Ishikawa (cell line): ENCODE results near the gene AP3D1.

Source experiments
- CEBPB ChIP-seq: IDR thresholded peaks from 2 replicates; pipeline ENCODE4 v1.6.1; 2012
- CREB1 ChIP-seq: IDR thresholded peaks from 2 replicates; pipeline ENCODE4 v1.6.1; 2012; ENCODE audit warnings: low read depth
- EGR1 ChIP-seq: IDR thresholded peaks from 2 replicates; pipeline ENCODE4 v1.6.1; 2012
- EP300 ChIP-seq: IDR thresholded peaks from 2 replicates; pipeline ENCODE4 v1.6.1; 2012; ENCODE audit warnings: borderline replicate concordance
- FOXM1 ChIP-seq: IDR thresholded peaks from 2 replicates; pipeline ENCODE4 v1.6.1; 2012; ENCODE audit warnings: low read depth, borderline replicate concordance
- NFIC ChIP-seq: IDR thresholded peaks from 2 replicates; pipeline ENCODE4 v1.6.1; 2012
- RAD21 ChIP-seq: IDR thresholded peaks from 2 replicates; pipeline ENCODE4 v1.6.1; 2012; ENCODE audit warnings: low read depth
- TAF1 ChIP-seq: IDR thresholded peaks from 2 replicates; pipeline ENCODE4 v1.6.1; 2012; ENCODE audit warnings: low read depth, mild to moderate bottlenecking
- TCF12 ChIP-seq: IDR thresholded peaks from 2 replicates; pipeline ENCODE4 v1.6.1; 2012; ENCODE audit warnings: low read depth
- TEAD4 ChIP-seq: IDR thresholded peaks from 2 replicates; pipeline ENCODE4 v1.6.1; 2012
- YY1 ChIP-seq: IDR thresholded peaks from 2 replicates; pipeline ENCODE4 v1.6.1; 2012; ENCODE audit warnings: low read depth
- ZBTB7A ChIP-seq: IDR thresholded peaks from 2 replicates; pipeline ENCODE4 v1.6.1; 2012; ENCODE audit warnings: low read depth
- TF ChIP-seq, protein P1 (sequence below): IDR thresholded peaks from 2 replicates; pipeline ENCODE4 v1.6.1; 2012
- TF ChIP-seq, protein P2 (sequence below): IDR thresholded peaks from 2 replicates; pipeline ENCODE4 v1.6.1; 2012; ENCODE audit warnings: low read depth, mild to moderate bottlenecking
- TF ChIP-seq, protein P3 (sequence below): IDR thresholded peaks from 2 replicates; pipeline ENCODE4 v1.6.1; 2012

AP3D1 gene

DNA sequence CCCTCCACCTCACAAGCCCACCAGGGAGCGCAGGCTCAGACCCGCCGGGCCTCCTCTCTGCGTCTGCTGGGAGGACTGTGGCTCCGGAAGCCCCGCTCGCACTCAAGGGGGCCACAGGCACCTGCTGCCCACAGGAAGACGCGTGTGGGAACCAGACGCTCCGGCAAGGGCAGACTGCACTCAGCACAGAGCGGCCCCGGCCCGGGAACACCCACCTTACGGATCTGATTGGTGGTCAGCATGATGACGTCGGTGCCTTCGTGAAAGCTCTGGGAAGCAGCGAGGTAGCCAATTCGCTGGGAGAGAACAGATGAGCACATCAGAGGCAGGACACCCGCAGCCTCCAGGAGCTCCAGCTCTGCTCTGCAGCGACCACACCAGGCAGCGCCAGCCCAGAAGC is 14.6 kb downstream of the AP3D1 start:
- no peak for TF ChIP-seq ZBTB7A
- TF ChIP-seq FOXM1 = no peak
- TF ChIP-seq CREB1 = no peak
- TF ChIP-seq RAD21 = no peak
- no peak for TF ChIP-seq CEBPB
- TF ChIP-seq, protein P1, sequence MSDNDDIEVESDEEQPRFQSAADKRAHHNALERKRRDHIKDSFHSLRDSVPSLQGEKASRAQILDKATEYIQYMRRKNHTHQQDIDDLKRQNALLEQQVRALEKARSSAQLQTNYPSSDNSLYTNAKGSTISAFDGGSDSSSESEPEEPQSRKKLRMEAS = no peak
- no peak for TF ChIP-seq TEAD4
- no peak for TF ChIP-seq EGR1
- TF ChIP-seq, protein P2, sequence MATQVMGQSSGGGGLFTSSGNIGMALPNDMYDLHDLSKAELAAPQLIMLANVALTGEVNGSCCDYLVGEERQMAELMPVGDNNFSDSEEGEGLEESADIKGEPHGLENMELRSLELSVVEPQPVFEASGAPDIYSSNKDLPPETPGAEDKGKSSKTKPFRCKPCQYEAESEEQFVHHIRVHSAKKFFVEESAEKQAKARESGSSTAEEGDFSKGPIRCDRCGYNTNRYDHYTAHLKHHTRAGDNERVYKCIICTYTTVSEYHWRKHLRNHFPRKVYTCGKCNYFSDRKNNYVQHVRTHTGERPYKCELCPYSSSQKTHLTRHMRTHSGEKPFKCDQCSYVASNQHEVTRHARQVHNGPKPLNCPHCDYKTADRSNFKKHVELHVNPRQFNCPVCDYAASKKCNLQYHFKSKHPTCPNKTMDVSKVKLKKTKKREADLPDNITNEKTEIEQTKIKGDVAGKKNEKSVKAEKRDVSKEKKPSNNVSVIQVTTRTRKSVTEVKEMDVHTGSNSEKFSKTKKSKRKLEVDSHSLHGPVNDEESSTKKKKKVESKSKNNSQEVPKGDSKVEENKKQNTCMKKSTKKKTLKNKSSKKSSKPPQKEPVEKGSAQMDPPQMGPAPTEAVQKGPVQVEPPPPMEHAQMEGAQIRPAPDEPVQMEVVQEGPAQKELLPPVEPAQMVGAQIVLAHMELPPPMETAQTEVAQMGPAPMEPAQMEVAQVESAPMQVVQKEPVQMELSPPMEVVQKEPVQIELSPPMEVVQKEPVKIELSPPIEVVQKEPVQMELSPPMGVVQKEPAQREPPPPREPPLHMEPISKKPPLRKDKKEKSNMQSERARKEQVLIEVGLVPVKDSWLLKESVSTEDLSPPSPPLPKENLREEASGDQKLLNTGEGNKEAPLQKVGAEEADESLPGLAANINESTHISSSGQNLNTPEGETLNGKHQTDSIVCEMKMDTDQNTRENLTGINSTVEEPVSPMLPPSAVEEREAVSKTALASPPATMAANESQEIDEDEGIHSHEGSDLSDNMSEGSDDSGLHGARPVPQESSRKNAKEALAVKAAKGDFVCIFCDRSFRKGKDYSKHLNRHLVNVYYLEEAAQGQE = no peak
- TF ChIP-seq, protein P3, sequence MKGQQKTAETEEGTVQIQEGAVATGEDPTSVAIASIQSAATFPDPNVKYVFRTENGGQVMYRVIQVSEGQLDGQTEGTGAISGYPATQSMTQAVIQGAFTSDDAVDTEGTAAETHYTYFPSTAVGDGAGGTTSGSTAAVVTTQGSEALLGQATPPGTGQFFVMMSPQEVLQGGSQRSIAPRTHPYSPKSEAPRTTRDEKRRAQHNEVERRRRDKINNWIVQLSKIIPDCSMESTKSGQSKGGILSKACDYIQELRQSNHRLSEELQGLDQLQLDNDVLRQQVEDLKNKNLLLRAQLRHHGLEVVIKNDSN = no peak
- TF ChIP-seq YY1 = no peak
- TF ChIP-seq TCF12 = no peak
- no peak for TF ChIP-seq EP300
- no peak for TF ChIP-seq NFIC
- no peak for TF ChIP-seq TAF1

DNA sequence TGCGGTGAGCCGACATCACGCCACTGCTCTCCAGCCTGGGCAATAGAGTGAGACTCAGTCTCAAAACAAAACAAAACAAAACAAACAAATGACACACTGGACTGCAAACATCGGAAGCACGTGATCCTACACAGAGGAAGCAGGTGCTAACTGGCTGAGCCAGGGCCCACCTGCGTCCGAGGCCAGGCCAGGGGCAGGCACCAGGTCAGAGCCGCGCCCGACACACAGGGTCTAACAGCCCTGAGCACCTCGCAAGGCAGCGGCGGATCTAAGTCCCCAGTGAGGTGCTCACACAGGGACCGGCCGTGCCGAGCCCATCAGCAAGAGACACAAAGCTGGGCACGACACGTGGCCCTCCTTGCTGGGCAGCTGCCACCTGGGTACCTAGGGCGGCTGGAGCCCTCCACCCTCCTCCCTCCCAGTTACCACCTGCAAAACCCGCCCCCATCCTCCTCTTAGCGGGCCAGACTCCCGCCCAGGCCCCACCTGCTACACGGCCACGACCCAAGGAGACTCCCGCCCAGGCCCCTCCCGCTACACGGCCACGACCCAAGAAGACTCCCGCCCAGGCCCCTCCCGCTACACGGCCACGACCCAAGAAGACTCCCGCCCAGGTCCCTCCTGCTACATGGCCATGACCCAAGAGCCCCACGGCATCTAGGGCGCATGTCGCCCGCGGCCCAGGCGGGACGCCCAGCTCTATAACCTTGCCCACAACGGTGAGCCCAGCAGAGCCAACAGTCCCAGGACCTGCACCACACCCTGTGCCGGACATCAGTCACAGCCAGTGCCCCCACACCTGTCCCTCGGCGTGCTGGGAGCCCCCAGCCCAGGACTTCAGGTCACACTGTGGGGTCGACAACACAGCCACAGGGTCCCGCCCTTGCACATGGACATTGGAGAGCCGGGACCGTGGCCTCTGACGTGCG is 15.6 kb downstream of the AP3D1 start:
- TF ChIP-seq, protein P2 = no peak
- no peak for TF ChIP-seq ZBTB7A
- no peak for TF ChIP-seq FOXM1
- no peak for TF ChIP-seq YY1

DNA sequence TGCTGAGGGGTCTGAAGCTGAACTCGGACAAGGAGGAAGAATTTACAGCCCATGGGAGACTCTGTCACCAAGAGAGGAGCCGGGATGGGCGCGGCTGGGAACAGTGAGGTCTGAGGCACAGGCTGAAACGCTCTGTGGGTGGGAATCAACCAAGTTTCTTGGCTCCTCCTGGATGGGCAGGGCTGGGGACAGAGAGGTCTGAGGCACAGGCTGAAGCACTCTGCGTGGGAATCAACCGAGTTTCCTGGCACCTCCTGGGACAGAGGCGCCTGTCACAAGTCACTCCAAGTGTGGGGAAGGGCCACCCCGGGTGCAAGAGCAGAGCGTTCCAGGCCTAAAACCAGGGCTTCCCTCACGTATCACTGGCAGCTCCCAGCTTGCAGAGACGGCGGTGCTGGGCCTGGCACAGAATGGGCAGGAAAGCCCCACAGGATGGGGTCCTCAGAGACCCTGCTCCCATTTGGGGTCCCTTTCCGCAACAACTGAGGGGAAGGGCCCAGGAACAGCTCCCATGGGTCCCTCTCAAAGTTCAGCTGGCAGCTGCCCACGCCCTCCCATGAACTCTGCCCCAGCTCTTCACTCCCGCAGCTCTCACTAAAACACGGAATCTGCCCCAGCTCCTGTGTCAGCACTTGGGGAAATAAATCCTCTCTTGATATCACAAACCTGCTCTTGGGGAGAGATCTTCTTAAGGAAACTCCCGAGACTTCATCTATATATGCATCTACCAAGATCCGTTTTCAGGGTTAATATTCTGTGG is 18.5 kb downstream of the AP3D1 start:
- TF ChIP-seq CREB1 (no peak), FOXM1 (no peak), YY1 (no peak), ZBTB7A (no peak), EP300 (no peak), EGR1 (no peak)
- TF ChIP-seq, protein P3 = no peak
- TF ChIP-seq, protein P1 = no peak

DNA sequence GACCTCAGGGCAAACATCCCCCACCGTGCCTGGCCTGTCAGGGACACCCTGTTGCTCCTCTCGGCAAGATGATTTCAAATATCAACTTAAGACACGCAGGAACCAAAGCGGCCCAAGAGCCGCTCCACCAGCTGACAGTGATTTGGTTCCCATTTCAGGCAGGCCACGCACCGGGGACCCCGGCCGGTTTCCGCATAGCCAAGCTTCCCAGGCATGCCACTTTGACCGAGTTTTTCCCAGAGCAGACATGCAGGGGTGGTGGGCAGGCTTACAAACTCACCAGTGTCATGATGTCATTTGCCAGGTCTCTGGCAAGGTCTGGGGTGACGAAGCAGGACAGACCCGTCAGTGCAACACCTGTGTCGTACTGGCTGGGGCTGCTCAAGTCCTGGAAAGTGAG is 19.2 kb downstream of the AP3D1 start:
- TF ChIP-seq, protein P1 = no peak
- TF ChIP-seq CEBPB = no peak

DNA sequence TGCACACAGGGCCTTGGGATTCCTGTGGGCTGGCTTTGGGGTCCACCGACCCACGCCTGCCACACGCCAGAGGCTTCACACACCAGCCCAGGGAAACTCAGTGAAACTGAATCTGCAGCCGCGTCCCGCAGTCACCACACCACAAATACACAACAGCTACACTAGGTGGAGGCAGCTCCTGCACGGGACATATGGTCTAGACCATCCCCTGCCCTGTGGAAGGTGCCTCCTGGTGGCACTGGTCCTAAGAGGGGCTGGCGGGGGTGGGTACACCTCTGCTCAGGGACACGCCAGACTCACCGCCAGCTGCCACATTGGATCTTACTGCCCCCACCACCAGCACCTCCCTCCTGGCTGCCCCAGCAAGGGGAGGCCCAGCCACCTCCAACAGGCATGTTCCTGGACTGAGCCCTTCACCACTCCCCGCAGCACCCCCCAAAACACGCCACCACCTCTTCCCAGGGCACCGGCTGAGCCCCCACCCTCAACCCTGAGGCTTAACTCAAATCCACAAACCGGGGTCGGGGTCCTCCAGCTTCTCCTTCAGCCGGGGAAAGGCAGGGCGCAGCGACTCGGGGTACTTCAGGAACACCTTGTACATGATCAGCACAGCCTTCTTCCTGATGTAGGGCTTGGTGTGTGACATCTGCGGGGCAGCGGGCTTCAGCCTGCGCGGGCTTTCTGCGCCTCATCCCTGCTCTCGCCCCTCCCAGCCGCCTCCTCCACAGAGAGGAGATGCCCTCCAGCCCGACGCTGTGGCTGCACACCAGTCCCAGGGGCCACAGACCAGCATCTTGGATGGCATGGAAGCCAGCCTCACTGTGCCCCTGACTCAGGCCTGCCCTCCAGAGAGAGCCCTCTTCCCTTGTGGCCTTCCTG is 21.2 kb downstream of the AP3D1 start:
- TF ChIP-seq EGR1 (no peak), TEAD4 (no peak), YY1 (no peak), ZBTB7A (no peak)
- TF ChIP-seq, protein P2 = no peak
